ENCODE results near the gene LRRC4B.
"Not testable (repeated sequence)": the region's sequence is repeated elsewhere in the genome, so short reads cannot be mapped to it uniquely, and the experiment has no call there.

DNA sequence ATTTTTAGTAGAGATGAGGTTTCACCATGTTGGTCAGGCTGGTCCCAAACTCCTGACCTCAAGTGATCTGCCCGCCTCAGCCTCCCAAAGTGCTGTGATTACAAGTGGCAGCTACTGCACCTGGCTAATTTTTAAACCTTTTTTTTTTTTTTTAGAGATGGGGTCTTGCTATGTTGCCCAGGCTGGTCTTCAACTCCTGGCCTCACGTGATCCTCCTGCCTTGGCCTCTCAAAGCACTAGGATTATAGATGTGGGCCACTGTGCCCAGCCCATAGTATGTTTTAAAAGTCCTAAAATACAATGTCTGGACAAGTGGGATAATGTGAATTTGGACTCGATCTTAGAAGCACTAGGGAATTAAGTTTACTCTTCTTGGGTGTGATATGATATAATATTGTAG, 8.5 kb upstream of the LRRC4B start:
- TF ChIP-seq, protein P1, sequence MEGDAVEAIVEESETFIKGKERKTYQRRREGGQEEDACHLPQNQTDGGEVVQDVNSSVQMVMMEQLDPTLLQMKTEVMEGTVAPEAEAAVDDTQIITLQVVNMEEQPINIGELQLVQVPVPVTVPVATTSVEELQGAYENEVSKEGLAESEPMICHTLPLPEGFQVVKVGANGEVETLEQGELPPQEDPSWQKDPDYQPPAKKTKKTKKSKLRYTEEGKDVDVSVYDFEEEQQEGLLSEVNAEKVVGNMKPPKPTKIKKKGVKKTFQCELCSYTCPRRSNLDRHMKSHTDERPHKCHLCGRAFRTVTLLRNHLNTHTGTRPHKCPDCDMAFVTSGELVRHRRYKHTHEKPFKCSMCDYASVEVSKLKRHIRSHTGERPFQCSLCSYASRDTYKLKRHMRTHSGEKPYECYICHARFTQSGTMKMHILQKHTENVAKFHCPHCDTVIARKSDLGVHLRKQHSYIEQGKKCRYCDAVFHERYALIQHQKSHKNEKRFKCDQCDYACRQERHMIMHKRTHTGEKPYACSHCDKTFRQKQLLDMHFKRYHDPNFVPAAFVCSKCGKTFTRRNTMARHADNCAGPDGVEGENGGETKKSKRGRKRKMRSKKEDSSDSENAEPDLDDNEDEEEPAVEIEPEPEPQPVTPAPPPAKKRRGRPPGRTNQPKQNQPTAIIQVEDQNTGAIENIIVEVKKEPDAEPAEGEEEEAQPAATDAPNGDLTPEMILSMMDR (IDR thresholded peaks at IDR 0.05) = not testable (repeated sequence)
- TF ChIP-seq POLR2A (IDR thresholded peaks at IDR 0.05) = not testable (repeated sequence)
